DND-41 (cell line): ENCODE measurements around the gene ARHGAP22.

Experiments used
- ATAC-seq: fragments of 200-7000 bp; cut with Tn5 transposase; 3 replicates; pipeline ENCODE4 v1.9.1; 2021; ENCODE audit warnings: low read depth; ENCODE audit not compliant: insufficient read depth
- DNase-seq: peaks from one replicate; pipeline ENCODE4 v3.0.0-alpha.2; 2020
- H2AFZ ChIP-seq: 2 replicates; pipeline ENCODE4 v1.6.0; 2012; ENCODE audit warnings: low read depth, low read length
- H3K27ac ChIP-seq: 2 replicates; pipeline ENCODE4 v1.5.1; 2012; ENCODE audit warnings: low read length, inconsistent platforms
- H3K27me3 ChIP-seq: fragments of 200-600 bp; sonication (generic); 2 replicates; pipeline ENCODE4 v1.6.0; 2012; ENCODE audit warnings: low read length, mild to moderate bottlenecking, inconsistent platforms; ENCODE audit not compliant: insufficient read depth, poor library complexity
- H3K36me3 ChIP-seq: 2 replicates; pipeline ENCODE4 v1.5.1; 2012; ENCODE audit warnings: low read length, inconsistent platforms; ENCODE audit not compliant: insufficient read depth
- H3K4me1 ChIP-seq: 2 replicates; pipeline ENCODE4 v1.5.1; 2012; ENCODE audit warnings: mild to moderate bottlenecking, low read length; ENCODE audit not compliant: insufficient read depth
- H3K4me2 ChIP-seq: 2 replicates; pipeline ENCODE4 v1.6.0; 2012; ENCODE audit warnings: mild to moderate bottlenecking, moderate library complexity, low read length, inconsistent platforms; ENCODE audit not compliant: insufficient read depth
- H3K4me3 ChIP-seq, 2 experiments: fragments of 200-600 bp in 1 of 2; shearing (Covaris generic) in 1 of 2; 2 replicates each; pipeline ENCODE4 v1.5.1; 2012 to 2016; ENCODE audit warnings: inconsistent platforms in 2 of 2, low read length in 2 of 2, mild to moderate bottlenecking in 2 of 2, low read depth in 1 of 2, moderate library complexity in 1 of 2
- H3K79me2 ChIP-seq: 2 replicates; pipeline ENCODE4 v1.6.0; 2012; ENCODE audit warnings: low read length, inconsistent platforms; ENCODE audit not compliant: insufficient read depth
- H3K9ac ChIP-seq: 2 replicates; pipeline ENCODE4 v1.6.0; 2012; ENCODE audit warnings: low read depth, mild to moderate bottlenecking, inconsistent platforms, low read length, moderate library complexity
- H3K9me3 ChIP-seq: 2 replicates; pipeline ENCODE4 v1.5.1; 2012; ENCODE audit warnings: low read length, moderate library complexity, mild to moderate bottlenecking, inconsistent platforms; ENCODE audit not compliant: insufficient read depth, severe bottlenecking
- H4K20me1 ChIP-seq: 2 replicates; pipeline ENCODE4 v1.6.0; 2012; ENCODE audit warnings: low read length; ENCODE audit not compliant: insufficient read depth
- CTCF ChIP-seq: IDR thresholded peaks from 2 replicates; pipeline ENCODE4 v1.5.1; 2012; ENCODE audit warnings: borderline replicate concordance, low read length, moderate library complexity, mild to moderate bottlenecking; ENCODE audit not compliant: poor library complexity, severe bottlenecking; ENCODE audit errors: extremely low read depth
- EZH2 ChIP-seq: IDR thresholded peaks from 3 replicates; pipeline ENCODE4 v1.6.1; 2012; ENCODE audit warnings: borderline replicate concordance, low read depth, mild to moderate bottlenecking, moderate library complexity, low read length, inconsistent platforms; ENCODE audit not compliant: severe bottlenecking

Gene ARHGAP22

GRCh38 chr10:48604991-48605508 is at the start of gene ARHGAP22:
ARHGAP22 (minus strand) TSS chr10:48605073; CDS start chr10:48604796, 277 bp downstream.
- Histone ChIP-seq H3K4me2 (no peak within 1 kb of the TSS), H3K36me3 (no peaks in the 10 kb centered on the region), H3K4me1 (no peaks in the 10 kb centered on the region), H3K4me3 (no peak within 1 kb of the TSS), H2AFZ (no peak within 1 kb of the TSS), H3K79me2 (no peaks in the 10 kb centered on the region), H3K9me3 (no peaks in the 10 kb centered on the region), H3K27me3 (peaks cover 3% of the 10 kb centered on the region), H3K27ac (no peak within 1 kb of the TSS), H3K9ac (no peak within 1 kb of the TSS), H4K20me1 (0 out of 2 replicates have a peak, but pooled peaks cover 3% of the 10 kb centered on the region)
- DNase-seq (no peak), ATAC-seq (no peak)
- TF ChIP-seq EZH2 = no peak
- no peak for TF ChIP-seq CTCF

GRCh38 chr10:48653944-48654698 is 49.2 kb upstream of the ARHGAP22 start:
- no peak overlapping the region for H3K9ac ChIP-seq
- H4K20me1 ChIP-seq = peaks cover 7% of the 10 kb centered on the region; the same call in 1 of the 2 replicates
- no peak overlapping the region for H3K27ac ChIP-seq
- peaks cover 15% of the 10 kb centered on the region for H3K27me3 ChIP-seq
- TF ChIP-seq CTCF = no peak
- no peak for TF ChIP-seq EZH2
- peaks cover 12% of the 10 kb centered on the region for H3K4me1 ChIP-seq
- no peak overlapping the region for H3K4me2 ChIP-seq
- H3K79me2 ChIP-seq = no peaks in the 10 kb centered on the region
- DNase-seq (no peak), ATAC-seq (no peak)
- H3K9me3 ChIP-seq = no peaks in the 10 kb centered on the region
- H3K36me3 ChIP-seq = no peaks in the 10 kb centered on the region
- H2AFZ ChIP-seq = no peak overlapping the region
- H3K4me3 ChIP-seq = no peak overlapping the region

- Histone ChIP-seq H3K4me3 (no peak overlapping the region), H4K20me1 (peaks cover 7% of the 10 kb centered on the region; the same call in 1 of the 2 replicates), H2AFZ (no peak overlapping the region), H3K4me1 (peaks cover 12% of the 10 kb centered on the region), H3K79me2 (no peaks in the 10 kb centered on the region), H3K36me3 (no peaks in the 10 kb centered on the region), H3K9me3 (no peaks in the 10 kb centered on the region), H3K27me3 (peaks cover 15% of the 10 kb centered on the region), H3K9ac (no peak overlapping the region), H3K27ac (no peak overlapping the region), H3K4me2 (no peak overlapping the region)
- TF ChIP-seq CTCF (no peak), EZH2 (no peak)
- no peak for DNase-seq
- no peak for ATAC-seq
These were observed 48.5 kb upstream of the ARHGAP22 start for GRCh38 chr10:48653347-48653746.
